WTC11 (cell line): Measurements from ENCODE around the gene ZNF467. TPM values are rescaled to one million over a fixed set of nuclear protein-coding genes. Genes with fewer than 3 reads are reported as not detected.

ENCODE experiments used
- ATAC-seq: fragments of 200-7000 bp; cut with Tn5 transposase; 2 replicates; pipeline ENCODE4 v1.10.0; 2021; ENCODE audit warnings: mild to moderate bottlenecking, moderate library complexity
- CTCF ChIA-PET: fragments of 300-600 bp; sonication (Branson Sonifier 250); formaldehyde crosslinking; loops from one replicate; lab custom pipeline; 2021; ENCODE audit warnings: antibody characterized with exemption; lab: Charles Lee
- POLR2A ChIA-PET: fragments of 350-600 bp; sonication (Branson Sonifier 250); formaldehyde crosslinking; loops from one replicate; lab custom pipeline; 2021; ENCODE audit warnings: antibody characterized with exemption; lab: Charles Lee
- DNase-seq: peaks from one replicate; pipeline ENCODE4 v3.0.0; 2021; ENCODE audit warnings: low spot score
- H3K27ac Mint-ChIP-seq: 2 replicates; pipeline ENCODE4 v1.8.0; 2021; ENCODE audit warnings: mixed read lengths
- H3K27me3 Mint-ChIP-seq: 2 replicates; pipeline ENCODE4 v1.8.0; 2021; ENCODE audit warnings: low read depth, mild to moderate bottlenecking, moderate library complexity, mixed read lengths
- H3K36me3 Mint-ChIP-seq: 2 replicates; pipeline ENCODE4 v1.8.0; 2021; ENCODE audit warnings: mixed read lengths
- H3K4me1 Mint-ChIP-seq: 2 replicates; pipeline ENCODE4 v1.8.0; 2022; ENCODE audit warnings: mixed read lengths
- H3K4me3 Mint-ChIP-seq: 2 replicates; pipeline ENCODE4 v1.8.0; 2021; ENCODE audit warnings: mild to moderate bottlenecking, moderate library complexity, mixed read lengths
- H3K9me3 Mint-ChIP-seq: 2 replicates; pipeline ENCODE4 v1.8.0; 2021; ENCODE audit warnings: mixed read lengths
- CREB1 ChIP-seq: sonication (generic); formaldehyde crosslinking; IDR thresholded peaks from 2 replicates; pipeline ENCODE4 v1.8.0; 2023; ENCODE audit warnings: mild to moderate bottlenecking, missing genetic modification reagents
- EMX1 ChIP-seq: fragments of 250-450 bp; sonication (Bioruptor Pico); IDR thresholded peaks from 2 replicates; pipeline ENCODE4 v1.8.0; 2021; ENCODE audit warnings: mild to moderate bottlenecking
- FOXP1 ChIP-seq: sonication (generic); formaldehyde crosslinking; IDR thresholded peaks from 2 replicates; pipeline ENCODE4 v1.8.0; 2022; ENCODE audit warnings: missing genetic modification reagents, mild to moderate bottlenecking, moderate library complexity, borderline replicate concordance
- GRHL2 ChIP-seq: fragments of 250-450 bp; sonication (Bioruptor Pico); IDR thresholded peaks from 2 replicates; pipeline ENCODE4 v1.8.0; 2022; ENCODE audit warnings: mild to moderate bottlenecking, moderate library complexity; ENCODE audit not compliant: insufficient replicate concordance, severe bottlenecking
- OVOL2 ChIP-seq: fragments of 250-450 bp; sonication (Bioruptor Pico); IDR thresholded peaks from 2 replicates; pipeline ENCODE4 v1.9.0; 2021; ENCODE audit warnings: mild to moderate bottlenecking, borderline replicate concordance
- ZBTB21 ChIP-seq: sonication (generic); formaldehyde crosslinking; IDR thresholded peaks from 2 replicates; pipeline ENCODE4 v1.8.1; 2023; ENCODE audit warnings: mild to moderate bottlenecking, missing genetic modification reagents, borderline replicate concordance
- ZNF121 ChIP-seq: sonication (generic); formaldehyde crosslinking; IDR thresholded peaks from 2 replicates; pipeline ENCODE4 v1.8.0; 2023; ENCODE audit warnings: missing genetic modification reagents
- ZNF219 ChIP-seq: sonication (generic); formaldehyde crosslinking; IDR thresholded peaks from 2 replicates; pipeline ENCODE4 v1.8.0; 2023; ENCODE audit warnings: missing genetic modification reagents, mild to moderate bottlenecking, borderline replicate concordance
- ZNF396 ChIP-seq: fragments of 250-450 bp; sonication (Bioruptor Pico); IDR thresholded peaks from 2 replicates; pipeline ENCODE4 v1.8.0; 2021; ENCODE audit warnings: mild to moderate bottlenecking, moderate library complexity, borderline replicate concordance
- total RNA-seq: library from RNA; stranded (reverse); gene quantifications from 3 replicates; pipeline ENCODE4 v1.2.3, GENCODE V29; 2021
- TF ChIP-seq, protein P1 (sequence below): sonication (generic); formaldehyde crosslinking; IDR thresholded peaks from 2 replicates; pipeline ENCODE4 v1.8.1; 2022; ENCODE audit warnings: missing genetic modification reagents, borderline replicate concordance
- TF ChIP-seq, protein P2 (sequence below): sonication (generic); formaldehyde crosslinking; IDR thresholded peaks from 2 replicates; pipeline ENCODE4 v1.8.1; 2022; ENCODE audit warnings: low read depth, missing genetic modification reagents, borderline replicate concordance
- TF ChIP-seq, protein P3 (sequence below): sonication (generic); formaldehyde crosslinking; IDR thresholded peaks from 2 replicates; pipeline ENCODE4 v1.8.1; 2023; ENCODE audit warnings: mild to moderate bottlenecking, moderate library complexity, missing genetic modification reagents
- TF ChIP-seq, protein P4 (sequence below): sonication (generic); formaldehyde crosslinking; IDR thresholded peaks from 2 replicates; pipeline ENCODE4 v1.8.1; 2022; ENCODE audit warnings: low read depth, mild to moderate bottlenecking, moderate library complexity, missing genetic modification reagents, borderline replicate concordance
- TF ChIP-seq, protein P5 (sequence below): sonication (generic); formaldehyde crosslinking; IDR thresholded peaks from 2 replicates; pipeline ENCODE4 v1.8.1; 2023; ENCODE audit warnings: mild to moderate bottlenecking, missing genetic modification reagents, borderline replicate concordance
- TF ChIP-seq, protein P6 (sequence below): sonication (generic); formaldehyde crosslinking; IDR thresholded peaks from 2 replicates; pipeline ENCODE4 v1.8.0; 2022; ENCODE audit warnings: mild to moderate bottlenecking, missing genetic modification reagents

The ZNF467 gene
- total RNA-seq, 1 experiment from 2014 or later = 0.70 TPM

DNA sequence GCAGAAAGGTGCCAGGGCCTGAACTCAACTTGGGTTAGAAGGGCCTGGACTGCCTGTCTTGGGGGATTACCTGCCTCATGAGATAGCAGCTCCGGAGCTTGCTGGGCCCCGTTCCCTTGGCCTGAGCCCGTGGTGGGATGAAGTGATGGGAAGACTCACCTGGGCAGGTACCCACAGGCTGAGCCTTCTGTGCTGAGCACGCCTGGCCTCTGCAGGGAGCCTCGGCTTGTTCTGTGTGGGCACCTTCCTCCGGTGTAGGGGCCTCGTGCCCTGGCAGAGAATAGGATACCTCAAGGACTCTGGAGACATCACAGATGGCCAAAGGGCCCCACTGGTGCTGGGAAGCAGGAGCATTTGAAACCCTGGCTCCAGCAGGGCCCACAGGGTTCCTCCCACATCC is 4.5 kb downstream of the ZNF467 start:
- ATAC-seq (no peak), DNase-seq (no peak)
- CTCF ChIA-PET = interaction anchor here (1.8 kb wide), 1 partner anchor 21 kb away, joined by 6 read pairs; no protein-coding TSS in a partner anchor
- Mint-ChIP-seq H3K27ac (no peak overlapping the region), H3K4me3 (no peak overlapping the region), H3K9me3 (no peaks in the 10 kb centered on the region), H3K27me3 (peaks cover 76% of the 10 kb centered on the region), H3K36me3 (no peaks in the 10 kb centered on the region), H3K4me1 (peaks cover 20% of the 10 kb centered on the region)
- POLR2A ChIA-PET = no interaction called here
- TF ChIP-seq, protein P1, sequence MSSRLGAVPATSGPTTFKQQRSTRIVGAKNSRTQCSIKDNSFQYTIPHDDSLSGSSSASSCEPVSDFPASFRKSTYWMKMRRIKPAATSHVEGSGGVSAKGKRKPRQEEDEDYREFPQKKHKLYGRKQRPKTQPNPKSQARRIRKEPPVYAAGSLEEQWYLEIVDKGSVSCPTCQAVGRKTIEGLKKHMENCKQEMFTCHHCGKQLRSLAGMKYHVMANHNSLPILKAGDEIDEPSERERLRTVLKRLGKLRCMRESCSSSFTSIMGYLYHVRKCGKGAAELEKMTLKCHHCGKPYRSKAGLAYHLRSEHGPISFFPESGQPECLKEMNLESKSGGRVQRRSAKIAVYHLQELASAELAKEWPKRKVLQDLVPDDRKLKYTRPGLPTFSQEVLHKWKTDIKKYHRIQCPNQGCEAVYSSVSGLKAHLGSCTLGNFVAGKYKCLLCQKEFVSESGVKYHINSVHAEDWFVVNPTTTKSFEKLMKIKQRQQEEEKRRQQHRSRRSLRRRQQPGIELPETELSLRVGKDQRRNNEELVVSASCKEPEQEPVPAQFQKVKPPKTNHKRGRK (CRISPR knock-in tag) = no peak
- TF ChIP-seq ZBTB21 (no peak), GRHL2 (CRISPR knock-in tag) (no peak), EMX1 (CRISPR knock-in tag) (no peak), FOXP1 (CRISPR knock-in tag) (no peak), ZNF121 (CRISPR knock-in tag) (no peak), OVOL2 (CRISPR knock-in tag) (no peak), CREB1 (CRISPR knock-in tag) (no peak), ZNF219 (CRISPR knock-in tag) (no peak), ZNF396 (CRISPR knock-in tag) (no peak)
- TF ChIP-seq, protein P2, sequence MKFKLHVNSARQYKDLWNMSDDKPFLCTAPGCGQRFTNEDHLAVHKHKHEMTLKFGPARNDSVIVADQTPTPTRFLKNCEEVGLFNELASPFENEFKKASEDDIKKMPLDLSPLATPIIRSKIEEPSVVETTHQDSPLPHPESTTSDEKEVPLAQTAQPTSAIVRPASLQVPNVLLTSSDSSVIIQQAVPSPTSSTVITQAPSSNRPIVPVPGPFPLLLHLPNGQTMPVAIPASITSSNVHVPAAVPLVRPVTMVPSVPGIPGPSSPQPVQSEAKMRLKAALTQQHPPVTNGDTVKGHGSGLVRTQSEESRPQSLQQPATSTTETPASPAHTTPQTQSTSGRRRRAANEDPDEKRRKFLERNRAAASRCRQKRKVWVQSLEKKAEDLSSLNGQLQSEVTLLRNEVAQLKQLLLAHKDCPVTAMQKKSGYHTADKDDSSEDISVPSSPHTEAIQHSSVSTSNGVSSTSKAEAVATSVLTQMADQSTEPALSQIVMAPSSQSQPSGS (CRISPR knock-in tag) = no peak
- TF ChIP-seq, protein P3, sequence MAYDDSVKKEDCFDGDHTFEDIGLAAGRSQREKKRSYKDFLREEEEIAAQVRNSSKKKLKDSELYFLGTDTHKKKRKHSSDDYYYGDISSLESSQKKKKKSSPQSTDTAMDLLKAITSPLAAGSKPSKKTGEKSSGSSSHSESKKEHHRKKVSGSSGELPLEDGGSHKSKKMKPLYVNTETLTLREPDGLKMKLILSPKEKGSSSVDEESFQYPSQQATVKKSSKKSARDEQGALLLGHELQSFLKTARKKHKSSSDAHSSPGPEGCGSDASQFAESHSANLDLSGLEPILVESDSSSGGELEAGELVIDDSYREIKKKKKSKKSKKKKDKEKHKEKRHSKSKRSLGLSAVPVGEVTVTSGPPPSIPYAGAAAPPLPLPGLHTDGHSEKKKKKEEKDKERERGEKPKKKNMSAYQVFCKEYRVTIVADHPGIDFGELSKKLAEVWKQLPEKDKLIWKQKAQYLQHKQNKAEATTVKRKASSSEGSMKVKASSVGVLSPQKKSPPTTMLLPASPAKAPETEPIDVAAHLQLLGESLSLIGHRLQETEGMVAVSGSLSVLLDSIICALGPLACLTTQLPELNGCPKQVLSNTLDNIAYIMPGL = no peak
- TF ChIP-seq, protein P4, sequence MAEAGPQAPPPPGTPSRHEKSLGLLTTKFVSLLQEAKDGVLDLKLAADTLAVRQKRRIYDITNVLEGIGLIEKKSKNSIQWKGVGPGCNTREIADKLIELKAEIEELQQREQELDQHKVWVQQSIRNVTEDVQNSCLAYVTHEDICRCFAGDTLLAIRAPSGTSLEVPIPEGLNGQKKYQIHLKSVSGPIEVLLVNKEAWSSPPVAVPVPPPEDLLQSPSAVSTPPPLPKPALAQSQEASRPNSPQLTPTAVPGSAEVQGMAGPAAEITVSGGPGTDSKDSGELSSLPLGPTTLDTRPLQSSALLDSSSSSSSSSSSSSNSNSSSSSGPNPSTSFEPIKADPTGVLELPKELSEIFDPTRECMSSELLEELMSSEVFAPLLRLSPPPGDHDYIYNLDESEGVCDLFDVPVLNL = no peak
- TF ChIP-seq, protein P5, sequence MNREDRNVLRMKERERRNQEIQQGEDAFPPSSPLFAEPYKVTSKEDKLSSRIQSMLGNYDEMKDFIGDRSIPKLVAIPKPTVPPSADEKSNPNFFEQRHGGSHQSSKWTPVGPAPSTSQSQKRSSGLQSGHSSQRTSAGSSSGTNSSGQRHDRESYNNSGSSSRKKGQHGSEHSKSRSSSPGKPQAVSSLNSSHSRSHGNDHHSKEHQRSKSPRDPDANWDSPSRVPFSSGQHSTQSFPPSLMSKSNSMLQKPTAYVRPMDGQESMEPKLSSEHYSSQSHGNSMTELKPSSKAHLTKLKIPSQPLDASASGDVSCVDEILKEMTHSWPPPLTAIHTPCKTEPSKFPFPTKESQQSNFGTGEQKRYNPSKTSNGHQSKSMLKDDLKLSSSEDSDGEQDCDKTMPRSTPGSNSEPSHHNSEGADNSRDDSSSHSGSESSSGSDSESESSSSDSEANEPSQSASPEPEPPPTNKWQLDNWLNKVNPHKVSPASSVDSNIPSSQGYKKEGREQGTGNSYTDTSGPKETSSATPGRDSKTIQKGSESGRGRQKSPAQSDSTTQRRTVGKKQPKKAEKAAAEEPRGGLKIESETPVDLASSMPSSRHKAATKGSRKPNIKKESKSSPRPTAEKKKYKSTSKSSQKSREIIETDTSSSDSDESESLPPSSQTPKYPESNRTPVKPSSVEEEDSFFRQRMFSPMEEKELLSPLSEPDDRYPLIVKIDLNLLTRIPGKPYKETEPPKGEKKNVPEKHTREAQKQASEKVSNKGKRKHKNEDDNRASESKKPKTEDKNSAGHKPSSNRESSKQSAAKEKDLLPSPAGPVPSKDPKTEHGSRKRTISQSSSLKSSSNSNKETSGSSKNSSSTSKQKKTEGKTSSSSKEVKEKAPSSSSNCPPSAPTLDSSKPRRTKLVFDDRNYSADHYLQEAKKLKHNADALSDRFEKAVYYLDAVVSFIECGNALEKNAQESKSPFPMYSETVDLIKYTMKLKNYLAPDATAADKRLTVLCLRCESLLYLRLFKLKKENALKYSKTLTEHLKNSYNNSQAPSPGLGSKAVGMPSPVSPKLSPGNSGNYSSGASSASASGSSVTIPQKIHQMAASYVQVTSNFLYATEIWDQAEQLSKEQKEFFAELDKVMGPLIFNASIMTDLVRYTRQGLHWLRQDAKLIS (CRISPR knock-in tag) = no peak
- TF ChIP-seq, protein P6, sequence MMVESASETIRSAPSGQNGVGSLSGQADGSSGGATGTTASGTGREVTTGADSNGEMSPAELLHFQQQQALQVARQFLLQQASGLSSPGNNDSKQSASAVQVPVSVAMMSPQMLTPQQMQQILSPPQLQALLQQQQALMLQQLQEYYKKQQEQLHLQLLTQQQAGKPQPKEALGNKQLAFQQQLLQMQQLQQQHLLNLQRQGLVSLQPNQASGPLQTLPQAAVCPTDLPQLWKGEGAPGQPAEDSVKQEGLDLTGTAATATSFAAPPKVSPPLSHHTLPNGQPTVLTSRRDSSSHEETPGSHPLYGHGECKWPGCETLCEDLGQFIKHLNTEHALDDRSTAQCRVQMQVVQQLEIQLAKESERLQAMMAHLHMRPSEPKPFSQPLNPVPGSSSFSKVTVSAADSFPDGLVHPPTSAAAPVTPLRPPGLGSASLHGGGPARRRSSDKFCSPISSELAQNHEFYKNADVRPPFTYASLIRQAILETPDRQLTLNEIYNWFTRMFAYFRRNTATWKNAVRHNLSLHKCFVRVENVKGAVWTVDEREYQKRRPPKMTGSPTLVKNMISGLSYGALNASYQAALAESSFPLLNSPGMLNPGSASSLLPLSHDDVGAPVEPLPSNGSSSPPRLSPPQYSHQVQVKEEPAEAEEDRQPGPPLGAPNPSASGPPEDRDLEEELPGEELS (CRISPR knock-in tag) = no peak
- TF ChIP-seq, all 79 proteins: peak for 0
